COLO829 (cell line): ENCODE data around the gene STPG4.
"Not testable (repeated sequence)": the region's sequence is repeated elsewhere in the genome, so short reads cannot be mapped to it uniquely, and the experiment has no call there.

Source experiments
- DNase-seq: peaks from one replicate; pipeline ENCODE4 v3.0.0; 2012; ENCODE audit warnings: low spot score

The STPG4 gene

DNA sequence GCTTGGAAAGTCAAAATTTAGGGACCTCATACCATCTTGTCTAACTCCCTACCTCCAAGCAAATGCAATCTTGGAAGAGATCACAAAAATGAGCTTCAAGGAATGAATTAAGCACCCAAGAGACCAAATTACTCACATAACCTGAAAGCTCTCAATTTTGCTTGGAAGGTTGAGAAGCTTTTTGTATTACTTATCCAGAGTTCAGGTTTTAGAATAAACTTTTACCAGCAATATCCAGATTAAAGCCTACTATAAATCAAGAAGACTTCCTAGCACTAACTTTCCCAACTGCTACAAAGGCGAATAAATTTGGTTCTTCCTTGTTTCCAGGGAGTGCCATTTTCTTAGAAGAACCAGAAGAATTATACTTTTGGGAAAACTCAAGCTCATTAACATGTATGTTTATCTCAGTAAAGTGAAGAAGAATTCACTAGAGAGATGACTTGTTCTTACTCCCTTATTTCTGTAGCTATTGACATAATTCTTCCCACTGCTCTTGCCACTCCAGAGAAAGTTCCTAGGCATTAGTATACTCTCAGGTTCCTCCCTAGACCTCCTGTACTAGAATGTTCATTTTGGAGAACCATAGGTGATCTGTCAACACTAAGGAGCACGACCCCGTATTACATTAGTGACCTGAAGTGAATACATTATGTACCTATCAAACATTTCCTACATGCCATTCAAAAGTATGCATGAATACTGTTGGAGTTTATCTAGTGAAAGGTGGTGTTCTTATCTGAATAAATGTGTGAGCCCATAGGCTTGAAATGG is 18.0 kb upstream of the STPG4 start:
- DNase-seq = no peak

DNA sequence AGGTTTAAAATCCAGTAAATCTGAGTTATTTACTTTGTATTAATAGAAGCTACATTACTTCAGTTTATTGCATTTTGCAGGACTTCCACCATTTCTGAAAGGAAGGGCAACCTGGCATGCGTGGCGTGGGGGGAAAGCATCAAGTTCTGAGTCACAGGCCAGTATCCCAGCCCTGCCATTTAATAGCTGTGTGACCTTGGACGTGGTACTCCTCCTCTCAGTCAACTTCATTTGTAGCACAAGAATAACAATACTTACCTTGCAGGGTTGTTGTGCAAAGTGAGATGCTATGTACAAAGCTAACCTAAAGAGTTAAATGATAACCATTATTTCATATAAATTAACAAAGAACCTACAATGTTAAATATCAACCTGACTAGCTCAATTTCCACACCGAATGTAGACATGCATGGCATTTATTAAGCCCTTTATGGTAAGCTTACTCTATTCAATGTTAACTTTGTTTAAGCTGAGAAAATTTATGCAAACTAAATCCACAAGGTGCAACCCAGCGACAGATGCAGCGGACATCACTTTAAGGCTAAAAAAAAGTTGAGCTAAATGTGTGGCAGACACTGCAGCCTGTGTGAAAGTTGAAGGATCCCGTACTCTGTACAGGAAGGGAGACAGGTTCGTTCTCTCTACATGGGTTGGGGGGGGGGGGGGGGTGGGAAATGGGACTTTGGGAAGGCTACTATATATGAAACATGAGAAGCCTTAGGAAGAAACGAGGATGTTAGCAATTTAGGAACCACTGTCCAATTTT is 17.2 kb upstream of the STPG4 start:
- no peak for DNase-seq

DNA sequence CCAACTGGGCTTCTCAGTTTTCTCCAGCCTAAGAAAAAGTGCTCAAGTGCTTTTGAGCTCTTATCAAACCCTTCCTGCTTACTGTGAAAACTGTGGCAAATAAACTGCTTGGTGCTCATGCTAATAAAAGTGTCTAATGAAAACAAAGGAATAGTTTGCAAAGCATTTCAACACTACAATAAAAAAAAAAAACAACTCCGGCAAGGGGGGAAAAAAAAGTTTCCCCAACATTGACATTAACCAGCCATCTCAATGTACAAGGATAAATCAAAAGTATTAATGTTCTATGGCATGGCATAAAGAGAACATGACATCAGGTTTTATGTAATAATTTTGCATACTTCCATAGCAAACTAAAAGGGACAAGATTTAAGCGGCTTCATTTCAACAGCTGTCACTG is 14.7 kb upstream of the STPG4 start:
- DNase-seq = no peak

DNA sequence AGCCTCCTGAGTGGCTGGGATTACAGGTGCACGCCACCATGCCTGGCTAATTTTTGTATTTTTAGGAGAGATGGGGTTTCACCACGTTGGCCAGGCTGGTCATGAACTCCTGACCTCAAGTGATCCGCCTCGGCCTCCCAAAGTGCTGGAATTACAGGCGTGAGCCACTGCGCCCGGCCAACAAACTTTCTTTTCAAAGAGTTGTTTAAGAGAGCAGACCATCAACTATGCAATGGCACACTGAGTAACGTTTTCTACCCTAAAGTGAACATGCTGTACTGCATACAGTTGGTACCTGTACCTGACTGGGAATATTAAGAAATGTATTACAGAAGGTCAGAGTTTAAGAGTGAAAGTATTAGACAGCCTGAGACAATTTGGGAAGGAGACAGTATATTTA is 13.8 kb upstream of the STPG4 start:
- DNase-seq = not testable (repeated sequence)

DNA sequence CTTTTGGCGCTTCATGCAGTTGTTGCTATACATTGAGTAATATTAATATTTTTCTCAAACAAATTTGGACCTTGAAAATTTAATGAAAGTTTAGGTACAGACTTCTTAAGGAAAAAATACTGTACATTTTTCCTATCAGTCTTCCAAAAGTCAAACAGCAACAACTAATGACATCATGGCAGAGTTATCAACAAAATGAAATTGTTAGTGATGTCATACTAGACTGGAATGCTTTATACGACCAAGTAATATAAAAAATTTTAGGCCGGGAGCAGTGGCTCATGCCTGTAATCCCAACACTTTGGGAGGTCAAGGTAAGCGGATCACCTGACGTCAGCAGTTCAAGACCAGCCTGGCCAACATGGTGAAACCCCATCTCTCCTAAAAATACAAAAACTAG is 12.0 kb upstream of the STPG4 start:
- DNase-seq = no peak

DNA sequence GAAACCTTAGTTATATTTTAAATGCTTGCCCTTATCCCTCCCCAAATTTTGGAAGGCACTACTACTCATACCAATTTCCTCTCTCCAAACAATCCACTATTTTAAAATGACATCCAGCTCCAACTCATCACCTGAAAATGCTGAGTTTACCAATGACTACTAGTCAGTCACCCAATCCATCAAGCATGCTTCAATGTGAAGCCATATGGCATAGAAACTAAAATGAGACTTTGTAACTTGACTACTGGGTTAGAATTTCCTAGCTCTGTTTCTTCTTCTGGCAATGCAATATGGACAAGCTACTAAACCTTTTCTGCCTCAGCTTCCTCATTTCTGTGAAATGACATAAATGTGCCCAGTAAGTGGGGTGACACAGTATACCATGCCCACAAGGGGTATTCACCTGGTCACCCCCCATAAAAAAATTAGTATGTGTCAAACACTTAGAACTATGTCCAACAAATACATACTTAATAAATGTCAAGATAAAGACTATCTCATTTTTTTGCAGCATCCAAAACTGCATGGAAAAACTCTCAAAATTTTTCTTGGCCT is 10.0 kb upstream of the STPG4 start:
- DNase-seq = no peak

DNA sequence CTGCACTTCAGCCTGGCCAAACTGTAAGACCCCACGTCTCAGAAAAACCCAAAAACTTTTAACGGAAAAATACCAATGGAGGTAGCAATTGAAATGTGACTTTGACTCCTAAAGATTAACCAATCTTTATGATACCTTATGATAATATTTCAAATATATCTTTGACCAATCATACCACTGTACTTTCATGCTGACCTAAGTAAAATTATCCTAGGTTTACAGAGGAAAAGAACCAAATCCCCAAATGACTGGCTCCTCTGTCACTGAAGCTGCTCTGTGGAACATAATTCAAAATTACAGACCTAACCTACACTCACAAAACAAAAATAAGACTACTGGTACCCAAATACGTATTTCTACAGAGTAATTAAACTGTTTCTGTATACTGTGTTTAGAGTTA is 7.7 kb upstream of the STPG4 start:
- no peak for DNase-seq

DNA sequence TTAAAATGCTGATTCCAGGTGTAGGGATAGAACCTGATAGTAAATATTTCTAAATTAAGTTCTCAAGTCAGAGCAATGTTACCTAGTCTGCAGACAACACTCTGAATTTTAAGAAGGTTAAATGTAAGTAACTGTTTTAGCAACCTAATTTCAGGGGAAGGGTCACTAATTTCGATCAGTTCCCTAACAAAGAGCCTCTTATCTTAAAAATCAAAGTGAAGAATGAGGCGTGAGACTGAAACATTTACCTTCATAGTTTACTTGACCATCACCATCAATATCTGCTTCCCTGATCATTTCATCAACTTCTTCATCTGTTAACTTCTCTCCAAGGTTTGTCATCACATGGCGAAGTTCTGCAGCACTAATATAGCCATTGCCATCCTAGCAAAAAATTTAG is 6.4 kb upstream of the STPG4 start:
- DNase-seq = no peak

DNA sequence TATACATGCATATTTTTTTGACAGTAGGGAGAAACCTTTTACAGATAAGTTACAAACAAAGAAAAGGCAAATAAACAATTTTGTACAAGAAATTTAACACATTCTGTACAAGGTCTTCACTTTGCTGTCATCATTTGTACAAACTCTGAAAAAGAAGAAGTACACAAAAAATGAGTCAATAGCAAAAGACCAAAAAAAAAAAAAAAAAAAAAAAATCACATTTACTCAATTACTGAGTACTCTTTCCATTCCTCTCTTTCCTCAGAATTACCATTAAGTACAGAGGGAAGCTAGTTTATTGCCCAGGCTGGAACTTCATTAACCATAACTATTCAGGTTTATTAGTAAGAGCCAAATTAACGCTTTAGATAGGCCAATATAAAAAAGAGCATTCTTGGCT is 5.6 kb upstream of the STPG4 start:
- no peak for DNase-seq

DNA sequence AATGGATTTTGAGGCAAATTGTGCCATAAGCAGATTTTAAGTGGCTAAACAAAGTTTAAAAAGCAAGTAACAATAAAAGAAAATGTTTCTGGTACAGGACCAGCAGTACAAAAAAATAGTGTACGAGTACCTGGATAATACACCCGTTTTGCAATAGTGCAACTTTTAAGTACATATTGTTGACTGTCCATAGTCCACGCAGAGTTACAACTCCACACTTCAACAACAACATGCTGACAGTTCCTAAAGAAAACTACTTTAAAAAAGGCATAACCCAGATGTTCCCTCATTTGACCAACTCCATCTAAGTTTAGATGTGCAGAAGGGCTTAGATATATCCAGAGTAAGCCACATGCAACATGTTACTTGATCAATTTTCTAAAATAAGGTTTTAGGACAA is 5.1 kb upstream of the STPG4 start:
- no peak for DNase-seq

DNA sequence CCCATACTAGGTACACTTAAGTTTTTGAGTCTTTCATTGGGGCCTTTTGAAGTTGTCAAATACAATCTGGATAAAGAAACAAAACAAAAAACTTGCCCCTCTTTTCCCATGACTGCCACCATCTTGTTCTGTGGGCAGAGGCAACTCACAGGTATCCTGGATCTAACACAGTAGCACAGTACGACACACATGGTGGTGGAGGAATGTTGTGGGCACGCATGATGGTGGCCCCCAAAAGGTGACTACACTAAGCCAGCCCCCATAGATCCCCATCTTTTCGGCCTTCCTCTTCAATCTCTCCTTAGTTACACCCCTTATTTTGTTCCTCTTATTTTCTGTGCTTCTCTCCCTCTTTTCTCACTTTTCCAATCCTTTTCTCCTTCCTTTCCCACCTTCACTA is 4.5 kb upstream of the STPG4 start:
- DNase-seq = no peak

DNA sequence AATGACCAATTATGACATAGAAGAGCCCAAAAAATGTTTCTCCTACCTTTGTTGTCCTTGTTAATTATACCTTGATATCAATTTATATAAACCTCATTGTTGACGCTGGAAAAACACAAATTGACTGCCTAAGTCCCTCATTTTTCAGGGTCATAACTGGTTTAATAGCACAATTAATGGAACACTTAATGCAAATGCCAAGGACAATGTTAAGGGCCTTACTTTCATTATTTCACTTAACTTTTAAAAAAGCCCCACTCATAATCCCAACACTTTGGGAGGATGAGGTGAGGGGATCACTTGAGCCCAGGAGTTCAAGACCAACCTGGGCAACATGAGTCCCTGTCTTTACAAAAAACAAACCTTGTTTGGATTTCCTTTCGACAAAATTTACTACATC is 3.5 kb upstream of the STPG4 start:
- DNase-seq = no peak

DNA sequence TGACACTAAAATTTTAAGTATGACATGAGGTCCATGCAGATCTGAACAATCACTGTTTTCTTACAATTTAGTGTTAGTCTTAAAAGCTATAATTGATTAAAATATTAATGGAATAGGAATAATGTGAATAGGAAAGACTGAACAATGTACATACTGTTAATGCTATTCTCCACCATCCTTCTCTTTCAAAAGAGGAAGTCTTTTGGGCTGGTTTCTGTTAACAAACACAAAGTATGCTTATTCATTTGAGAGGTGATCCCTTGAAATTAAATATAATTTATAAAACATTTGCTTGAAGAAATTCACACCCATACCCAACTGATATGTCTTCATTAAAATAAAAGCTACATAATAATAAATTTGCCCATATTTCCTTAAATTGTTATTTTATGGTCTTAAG is 2.3 kb downstream of the STPG4 start:
- no peak for DNase-seq

DNA sequence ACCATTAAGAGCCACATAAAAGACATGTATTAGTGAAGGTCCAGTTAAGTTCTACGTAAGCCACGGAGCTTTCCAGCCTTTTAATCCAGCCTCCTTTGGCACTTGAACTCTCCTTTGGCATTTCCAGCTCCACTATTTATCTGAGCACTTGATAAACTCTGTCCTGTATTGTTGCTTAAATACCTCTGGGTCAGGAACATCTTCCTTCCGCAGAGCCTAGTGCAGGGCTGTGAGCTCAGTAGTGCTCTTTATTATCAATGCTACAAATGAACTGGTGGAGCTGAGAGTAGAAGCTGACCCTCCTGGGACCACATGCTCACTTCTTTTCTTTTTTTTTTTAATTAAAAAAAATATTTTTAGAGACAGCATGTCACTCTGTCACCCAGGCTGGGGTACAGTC is 4.9 kb downstream of the STPG4 start:
- no peak for DNase-seq

DNA sequence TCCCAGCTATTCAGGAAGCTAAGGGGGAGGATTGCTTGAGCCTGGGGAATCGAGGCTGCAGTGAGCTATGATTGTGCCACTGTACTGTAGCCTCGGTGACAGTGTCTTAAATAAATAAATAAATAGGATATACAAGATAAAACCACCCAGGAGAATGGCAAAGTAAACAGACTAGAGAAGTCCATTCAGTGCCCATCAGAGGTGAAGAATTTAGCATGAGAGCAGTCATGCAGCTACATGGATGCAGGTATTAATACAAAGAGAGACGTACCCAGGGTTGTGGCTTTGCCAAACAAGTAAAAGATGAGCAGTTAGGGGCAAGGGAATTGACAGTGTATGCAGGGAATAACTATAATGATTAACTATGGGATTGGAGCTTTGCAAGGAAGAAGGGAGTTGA is 8.1 kb downstream of the STPG4 start:
- DNase-seq = no peak

DNA sequence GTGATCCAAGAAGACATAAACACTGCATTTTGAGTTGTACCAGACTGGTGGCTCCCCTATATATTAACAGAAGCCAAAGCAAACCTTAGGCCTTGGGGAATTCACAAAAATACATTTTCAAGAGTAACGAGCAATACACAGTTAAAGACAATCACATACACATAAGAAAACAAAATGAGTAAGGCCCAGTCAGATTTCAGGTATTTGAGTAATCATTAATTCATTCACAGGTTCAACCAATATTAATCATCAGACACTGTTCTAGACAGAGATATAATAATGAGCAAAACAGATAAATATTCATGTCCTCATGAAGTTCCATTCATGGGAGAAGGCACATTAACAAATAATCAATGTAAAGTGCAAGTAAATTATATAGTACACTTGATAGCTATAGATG is 9.6 kb downstream of the STPG4 start:
- no peak for DNase-seq

DNA sequence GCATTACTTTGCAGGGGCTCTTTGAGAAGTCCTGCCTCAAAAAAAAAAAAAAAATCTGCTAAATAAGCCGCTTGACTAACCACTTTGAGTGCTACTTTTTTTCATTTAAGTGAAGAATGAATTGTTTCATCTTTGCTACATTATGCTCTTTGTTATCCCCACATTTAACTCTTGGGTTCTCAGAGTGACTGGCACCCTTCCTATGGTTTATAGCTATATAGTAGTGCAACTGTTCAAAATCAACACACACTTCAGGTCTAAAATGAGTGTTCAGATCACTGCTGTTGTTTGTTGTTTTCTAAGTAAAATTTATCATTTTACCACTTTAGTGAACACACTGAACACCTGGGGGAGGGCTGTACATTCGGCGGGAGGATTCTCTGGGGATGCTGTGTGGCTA is 13.6 kb downstream of the STPG4 start:
- DNase-seq = no peak

DNA sequence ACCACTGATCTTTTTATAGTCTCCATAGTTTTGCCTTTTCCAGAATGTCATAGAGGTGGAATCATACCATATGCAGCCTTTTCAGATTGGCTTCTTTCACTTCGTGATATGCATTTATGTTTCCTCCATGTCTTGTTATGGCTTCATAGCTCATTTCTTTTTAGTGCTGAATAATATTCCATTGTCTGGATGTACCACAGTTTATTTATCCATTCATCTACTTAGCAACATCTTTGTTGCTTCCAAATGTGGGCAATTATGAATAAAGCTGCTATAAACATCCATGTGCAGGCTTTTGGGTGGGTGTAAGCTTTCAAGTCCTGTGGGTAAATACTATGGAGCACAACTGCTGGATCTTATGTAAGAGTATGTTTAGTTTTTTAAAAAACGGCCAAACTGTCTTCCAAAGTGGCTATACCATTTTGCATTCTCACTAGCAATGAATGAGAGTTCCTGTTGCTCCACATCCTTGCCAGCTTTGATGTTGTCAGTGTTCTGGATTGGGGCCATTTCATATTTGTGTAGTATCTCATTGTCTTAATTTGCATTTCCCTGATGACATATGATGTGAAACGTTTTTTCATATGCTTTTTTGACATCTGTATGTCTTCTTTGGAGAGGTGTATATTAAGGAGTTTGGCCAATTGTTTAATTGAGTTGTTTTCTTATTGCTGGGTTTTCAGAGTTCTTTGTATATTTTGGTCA is 20.6 kb downstream of the STPG4 start:
- DNase-seq = no peak

DNA sequence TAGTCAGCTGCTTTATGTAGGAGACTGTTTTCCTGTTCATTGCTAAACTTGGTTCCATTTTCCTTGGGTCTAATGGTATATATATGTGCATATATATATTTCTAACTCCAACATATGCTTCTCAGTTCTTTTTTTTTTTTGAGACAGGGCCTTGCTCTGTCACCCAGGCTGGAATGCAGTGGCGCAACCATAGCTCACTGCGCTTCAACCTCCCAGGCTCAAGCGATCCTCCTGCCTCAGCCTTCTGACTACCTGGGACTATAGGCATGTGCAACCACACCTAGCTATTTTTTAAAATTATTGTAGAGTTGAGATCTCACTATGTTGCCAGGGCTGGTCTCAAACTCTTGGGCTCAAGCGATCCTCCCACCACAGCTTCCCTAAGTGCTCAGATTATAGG is 22.1 kb downstream of the STPG4 start:
- no peak for DNase-seq

DNA sequence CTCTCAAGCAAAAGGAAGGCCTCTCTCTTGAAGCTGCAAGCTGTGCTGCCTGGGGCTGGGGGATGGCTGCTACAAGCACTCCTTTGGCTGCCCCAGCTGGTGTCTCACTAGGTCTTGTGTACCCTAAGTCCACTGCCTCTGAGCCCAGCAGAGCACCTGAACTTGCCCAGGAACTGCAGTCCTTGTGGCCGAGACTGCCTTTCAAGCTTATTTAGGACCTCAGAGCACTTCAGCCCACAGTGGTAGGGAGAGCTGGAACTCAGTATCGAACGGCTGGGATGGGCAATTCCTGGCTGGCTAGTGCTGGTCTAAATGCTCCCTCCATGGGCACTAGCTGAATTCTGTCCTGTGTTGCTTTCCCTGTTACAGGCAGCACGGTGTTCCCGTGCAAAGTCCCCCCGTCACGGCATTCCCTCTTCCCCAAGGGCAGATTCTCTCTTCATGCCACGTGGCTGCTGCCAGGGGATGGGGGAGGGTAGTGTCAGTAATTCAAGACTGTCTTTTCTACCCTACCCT is 25.9 kb downstream of the STPG4 start:
- DNase-seq = no peak

DNA sequence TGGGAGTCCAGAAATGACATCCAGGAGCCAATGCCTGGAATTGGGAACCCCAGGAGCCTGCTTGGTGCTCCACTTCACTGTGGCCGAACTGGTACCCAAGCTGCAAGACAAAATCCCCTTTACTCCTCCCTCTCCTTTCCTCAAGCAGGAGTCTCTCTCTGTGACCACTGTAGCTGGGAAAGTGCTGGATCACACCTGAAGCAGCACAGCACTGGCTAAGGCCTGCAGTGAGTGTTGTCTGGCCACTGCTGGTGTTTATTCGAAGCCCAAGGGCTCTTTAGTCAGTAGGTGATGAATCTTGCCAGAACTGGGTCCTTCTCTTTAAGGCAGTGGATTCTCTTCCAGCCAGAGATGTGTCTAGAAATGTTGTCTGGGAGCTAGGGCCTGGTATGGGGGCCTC is 26.4 kb downstream of the STPG4 start:
- no peak for DNase-seq

DNA sequence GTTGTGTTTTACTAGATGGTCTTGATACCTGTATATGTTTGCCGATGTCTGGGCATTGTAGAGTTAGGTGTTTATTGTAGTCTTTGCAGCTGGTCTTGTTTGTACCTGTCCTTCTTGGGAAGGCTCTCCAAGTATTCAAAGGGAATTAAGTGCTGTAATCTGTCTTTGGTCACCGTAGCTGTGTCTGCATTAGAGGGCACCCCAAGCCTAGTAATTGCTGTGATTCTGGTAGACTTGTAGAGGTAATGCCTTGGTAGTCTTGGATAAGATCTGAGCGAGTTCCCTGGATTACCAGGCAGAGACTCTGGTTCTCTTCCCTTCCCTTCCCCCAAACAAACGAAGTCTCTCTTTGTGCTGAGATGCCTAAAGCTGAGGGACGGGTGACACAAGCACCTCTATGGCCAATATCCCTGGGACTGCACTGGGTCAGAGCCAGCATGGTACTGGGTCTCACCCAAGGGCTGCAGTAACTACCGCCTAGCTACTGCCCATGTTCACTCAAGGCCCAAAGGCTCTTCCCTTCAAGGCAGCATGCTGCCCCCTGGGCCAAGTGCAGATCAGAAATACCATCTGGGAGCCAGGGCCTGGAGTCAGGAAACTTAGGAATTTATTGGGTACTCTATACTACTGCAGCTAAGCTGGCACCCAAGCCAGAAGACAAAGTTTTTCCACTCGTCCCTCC is 27.1 kb downstream of the STPG4 start:
- no peak for DNase-seq
